Caco-2 (cell line): ENCODE results near the gene UPK1A. TPM values are rescaled to one million over a fixed set of nuclear protein-coding genes. Genes with fewer than 3 reads are reported as not detected.

Experiments used
- BruUV-seq: library from RNA; stranded (reverse); fragments of 400-500 nt; replicated peaks from 2 replicates; lab custom pipeline; 2021; lab: Mats Ljungman, UMichigan
- CTCF ChIA-PET: fragments of 300-600 bp; sonication (Branson Sonifier 250); formaldehyde crosslinking; loops from one replicate; lab custom pipeline; 2022; ENCODE audit warnings: antibody characterized with exemption; lab: Charles Lee
- POLR2A ChIA-PET: fragments of 300-600 bp; sonication (Branson Sonifier 250); formaldehyde crosslinking; loops from one replicate; lab custom pipeline; 2022; ENCODE audit warnings: antibody characterized with exemption; lab: Charles Lee
- DNase-seq, 2 experiments: peaks; one replicate each; pipeline versions ENCODE4 v3.0.0 to v3.0.0-alpha.2; 2020 to 2022
- H3K27me3 ChIP-seq: replicated peaks from 2 replicates; pipeline ENCODE4 v1.6.0; 2011; ENCODE audit warnings: low read length; ENCODE audit not compliant: control insufficient read depth, insufficient read depth
- H3K36me3 ChIP-seq: 2 replicates; pipeline ENCODE4 v1.5.1; 2011; ENCODE audit warnings: low read length; ENCODE audit not compliant: control insufficient read depth, insufficient read depth
- H3K4me1 ChIP-seq: fragments of 250-450 bp; sonication (Bioruptor Pico); 2 replicates; pipeline ENCODE4 v1.5.1; 2020; ENCODE audit warnings: mild to moderate bottlenecking
- H3K4me3 ChIP-seq: 2 replicates; pipeline ENCODE4 v1.5.1; 2011; ENCODE audit warnings: low read depth, mild to moderate bottlenecking, control low read depth, low read length
- H3K9me3 ChIP-seq: fragments of 250-450 bp; sonication (Bioruptor Pico); 2 replicates; pipeline ENCODE4 v1.5.1; 2020; ENCODE audit warnings: mild to moderate bottlenecking, moderate library complexity
- H3K27ac Mint-ChIP-seq: one replicate; pipeline ENCODE4 v1.8.0; 2022; ENCODE audit warnings: mixed read lengths; ENCODE audit not compliant: unreplicated experiment
- H3K27me3 Mint-ChIP-seq: one replicate; pipeline ENCODE4 v1.8.0; 2022; ENCODE audit warnings: mixed read lengths; ENCODE audit not compliant: insufficient read depth, unreplicated experiment
- H3K36me3 Mint-ChIP-seq: one replicate; pipeline ENCODE4 v1.8.0; 2022; ENCODE audit warnings: mild to moderate bottlenecking, mixed read lengths; ENCODE audit not compliant: insufficient read depth, unreplicated experiment
- H3K4me1 Mint-ChIP-seq: one replicate; pipeline ENCODE4 v1.8.0; 2022; ENCODE audit warnings: low read depth, mixed read lengths; ENCODE audit not compliant: unreplicated experiment
- H3K4me3 Mint-ChIP-seq: one replicate; pipeline ENCODE4 v1.8.0; 2022; ENCODE audit warnings: mild to moderate bottlenecking, moderate library complexity, mixed read lengths; ENCODE audit not compliant: unreplicated experiment
- H3K9me3 Mint-ChIP-seq: one replicate; pipeline ENCODE4 v1.8.0; 2022; ENCODE audit warnings: mixed read lengths; ENCODE audit not compliant: unreplicated experiment
- CTCF ChIP-seq, 2 experiments: fragments of 200-600 bp in 1 of 2; IDR thresholded peaks; 1 replicate in 1 of 2; 2 replicates in 1 of 2; pipeline versions ENCODE4 v1.5.1 to v1.8.0; 2011 to 2022; ENCODE audit warnings: antibody characterized with exemption in 1 of 2, control low read depth in 1 of 2, inconsistent platforms in 1 of 2, low read depth in 1 of 2, low read length in 1 of 2, mild to moderate bottlenecking in 1 of 2, moderate library complexity in 1 of 2; ENCODE audit not compliant: insufficient read depth in 1 of 2, severe bottlenecking in 1 of 2, unreplicated experiment in 1 of 2
- intact Hi-C: fragments of 100-400 bp; cut with micrococcal nuclease; formaldehyde crosslinking; loops from one replicate; pipeline ENCODE4 v1.10.0; 2022; ENCODE audit not compliant: unreplicated experiment
- total RNA-seq: library from RNA; stranded (reverse); gene quantifications from 2 replicates; pipeline ENCODE4 v1.2.3, GENCODE V29; 2022

UPK1A gene
- total RNA-seq, 1 experiment from 2014 or later = not detected

GRCh38 chr19:35719402-35720162 lies 53.3 kb downstream of the UPK1A start:
- H3K27me3 Mint-ChIP-seq = no peaks in the 10 kb centered on the region
- POLR2A ChIA-PET = no interaction called here
- intact Hi-C loops = loop anchor here (5.0 kb wide), 1 partner anchor 72 kb away; the partner anchor contains the start of gene COX6B1
- peak overlapping the region; percentile 63 for H3K27ac Mint-ChIP-seq
- H3K27me3 ChIP-seq = no peaks in the 10 kb centered on the region
- peaks cover 4% of the 10 kb centered on the region for H3K36me3 ChIP-seq
- no peaks in the 10 kb centered on the region for H3K9me3 ChIP-seq
- H3K4me3 ChIP-seq = no peak overlapping the region; the same call in 1 of the 2 replicates
- peaks cover 14% of the 10 kb centered on the region for H3K4me1 Mint-ChIP-seq
- no peaks in the 10 kb centered on the region for H3K9me3 Mint-ChIP-seq
- H3K36me3 Mint-ChIP-seq = peaks cover 51% of the 10 kb centered on the region
- peak overlapping the region; percentile 79 for H3K4me3 Mint-ChIP-seq
- no TSS peak for BruUV-seq
- peaks cover 8% of the 10 kb centered on the region for H3K4me1 ChIP-seq
- no peak for TF ChIP-seq CTCF (IDR thresholded peaks at IDR 0.05; ENCODE audit: insufficient read depth in 1 of 2, low read depth in 1 of 2, low read length in 1 of 2, severe bottlenecking in 1 of 2, unreplicated experiment in 1 of 2)
- no peak for DNase-seq
- CTCF ChIA-PET = interaction anchor here (1.0 kb wide), 1 partner anchor 21 kb away, joined by 5 read pairs; no protein-coding TSS in a partner anchor

GRCh38 chr19:35720163-35720524 lies 53.8 kb downstream of the UPK1A start:
- Histone ChIP-seq H3K36me3 (peaks cover 4% of the 10 kb centered on the region), H3K27me3 (no peaks in the 10 kb centered on the region), H3K9me3 (no peaks in the 10 kb centered on the region), H3K4me1 (peaks cover 7% of the 10 kb centered on the region), H3K4me3 (no peak overlapping the region)
- no peaks in the 10 kb centered on the region for H3K27me3 Mint-ChIP-seq
- BruUV-seq = no TSS peak
- peaks cover 8% of the 10 kb centered on the region for H3K4me1 Mint-ChIP-seq
- CTCF ChIA-PET = no interaction called here
- intact Hi-C loops = no loop called here
- DNase-seq = no peak
- no peak for TF ChIP-seq CTCF (IDR thresholded peaks at IDR 0.05; ENCODE audit: insufficient read depth in 1 of 2, low read depth in 1 of 2, low read length in 1 of 2, severe bottlenecking in 1 of 2, unreplicated experiment in 1 of 2)
- H3K4me3 Mint-ChIP-seq = no peak overlapping the region
- no peaks in the 10 kb centered on the region for H3K9me3 Mint-ChIP-seq
- no peak overlapping the region for H3K27ac Mint-ChIP-seq
- H3K36me3 Mint-ChIP-seq = peaks cover 55% of the 10 kb centered on the region
- POLR2A ChIA-PET = no interaction called here

- no peak for TF ChIP-seq CTCF (IDR thresholded peaks at IDR 0.05; ENCODE audit: insufficient read depth in 1 of 2, low read depth in 1 of 2, low read length in 1 of 2, severe bottlenecking in 1 of 2, unreplicated experiment in 1 of 2)
- no peak overlapping the region for H3K4me3 ChIP-seq
- no peaks in the 10 kb centered on the region for H3K27me3 ChIP-seq
- no peak overlapping the region for H3K27ac Mint-ChIP-seq
- BruUV-seq = no TSS peak
- no peaks in the 10 kb centered on the region for H3K9me3 ChIP-seq
- peaks cover 60% of the 10 kb centered on the region for H3K36me3 Mint-ChIP-seq
- CTCF ChIA-PET = no interaction called here
- H3K4me3 Mint-ChIP-seq = no peak overlapping the region
- intact Hi-C loops = no loop called here
- no peaks in the 10 kb centered on the region for H3K9me3 Mint-ChIP-seq
- peaks cover 4% of the 10 kb centered on the region for H3K36me3 ChIP-seq
- H3K4me1 ChIP-seq = peaks cover 2% of the 10 kb centered on the region
- H3K4me1 Mint-ChIP-seq = peaks cover 7% of the 10 kb centered on the region
- H3K27me3 Mint-ChIP-seq = no peaks in the 10 kb centered on the region
- no peak for DNase-seq
- POLR2A ChIA-PET = no interaction called here
These were observed 54.3 kb downstream of the UPK1A start for GRCh38 chr19:35720648-35721047.
